OCI-LY7 (cell line): ENCODE data around the gene UTP18. TPM values are rescaled to one million over a fixed set of nuclear protein-coding genes. Genes with fewer than 3 reads are reported as not detected.
A peak's percentile ranks its signal among the peaks of the same experiment; 100 is the strongest.
"Not testable (repeated sequence)": the region's sequence is repeated elsewhere in the genome, so short reads cannot be mapped to it uniquely, and the experiment has no call there.

Experiments used
- BruUV-seq: library from RNA; stranded (reverse); fragments of 400-500 nt; replicated peaks from 2 replicates; lab custom pipeline; 2021; lab: Mats Ljungman, UMichigan
- CTCF ChIA-PET: fragments of 300-600 bp; sonication (Branson Sonifier 250); formaldehyde crosslinking; loops from one replicate; lab custom pipeline; 2022; ENCODE audit warnings: antibody characterized with exemption; ENCODE audit not compliant: unreplicated experiment; lab: Charles Lee
- POLR2A ChIA-PET: fragments of 300-600 bp; sonication (Branson Sonifier 250); formaldehyde crosslinking; loops from one replicate; lab custom pipeline; 2022; ENCODE audit warnings: antibody characterized with exemption; lab: Charles Lee
- DNase-seq: peaks from one replicate; pipeline ENCODE4 v3.0.0-alpha.2; 2015; ENCODE audit warnings: low spot score
- H2AFZ ChIP-seq: fragments of 200-600 bp; sonication (generic), shearing (Covaris generic); 2 replicates; pipeline ENCODE4 v1.6.1; 2014; ENCODE audit warnings: mild to moderate bottlenecking, antibody characterized with exemption, low read length, moderate library complexity
- H3K27ac ChIP-seq: fragments of 200-600 bp; sonication (generic); 2 replicates; pipeline ENCODE4 v1.5.1; 2014; ENCODE audit warnings: mixed run types, low read depth, mild to moderate bottlenecking, moderate library complexity, low read length, inconsistent platforms; ENCODE audit not compliant: poor library complexity, severe bottlenecking
- H3K36me3 ChIP-seq: fragments of 200-600 bp; sonication (generic); 2 replicates; pipeline ENCODE4 v1.6.1; 2014; ENCODE audit warnings: mild to moderate bottlenecking, antibody characterized with exemption, low read length, moderate library complexity, mixed read lengths; ENCODE audit not compliant: insufficient read depth
- H3K4me1 ChIP-seq: fragments of 200-600 bp; sonication (generic); 2 replicates; pipeline ENCODE4 v1.5.1; 2014; ENCODE audit warnings: mild to moderate bottlenecking, low read length; ENCODE audit not compliant: insufficient read depth, poor library complexity, severe bottlenecking
- H3K4me2 ChIP-seq: fragments of 200-600 bp; sonication (generic); 2 replicates; pipeline ENCODE4 v1.6.1; 2014; ENCODE audit warnings: mild to moderate bottlenecking, low read length
- H3K4me3 ChIP-seq: fragments of 200-600 bp; sonication (generic); 2 replicates; pipeline ENCODE4 v1.5.1; 2014; ENCODE audit warnings: mild to moderate bottlenecking, low read depth, low read length; ENCODE audit not compliant: poor library complexity, severe bottlenecking
- H3K79me2 ChIP-seq: fragments of 200-600 bp; sonication (generic); 2 replicates; pipeline ENCODE4 v1.6.1; 2016; ENCODE audit warnings: low read depth, mild to moderate bottlenecking, low read length, moderate library complexity, mixed read lengths; ENCODE audit not compliant: insufficient read depth
- H3K9me2 ChIP-seq: fragments of 200-600 bp; sonication (generic); 2 replicates; pipeline ENCODE4 v1.6.1; 2016; ENCODE audit warnings: mild to moderate bottlenecking, low read length, mixed read lengths; ENCODE audit not compliant: insufficient read depth
- H3K9me3 ChIP-seq: fragments of 200-600 bp; sonication (generic); 2 replicates; pipeline ENCODE4 v1.6.1; 2014; ENCODE audit warnings: mild to moderate bottlenecking, mixed run types, low read length, mixed read lengths
- H4K20me1 ChIP-seq: fragments of 200-600 bp; sonication (generic); 2 replicates; pipeline ENCODE4 v1.6.1; 2014; ENCODE audit warnings: mild to moderate bottlenecking, antibody characterized with exemption, low read length, moderate library complexity, mixed read lengths; ENCODE audit not compliant: insufficient read depth
- CTCF ChIP-seq: fragments of 200-600 bp; sonication (generic); conservative IDR thresholded peaks from 2 replicates; pipeline ENCODE4 v1.5.1; 2014; ENCODE audit warnings: mild to moderate bottlenecking, antibody characterized with exemption, low read length, moderate library complexity, mixed read lengths
- EZH2phosphoT487 ChIP-seq: fragments of 200-600 bp; sonication (generic); IDR thresholded peaks from 2 replicates; pipeline ENCODE4 v1.6.1; 2018; ENCODE audit warnings: low read depth, borderline replicate concordance, mild to moderate bottlenecking, mixed run types, antibody characterized with exemption, low read length, moderate library complexity, mixed read lengths
- intact Hi-C: fragments of 100-400 bp; cut with micrococcal nuclease; formaldehyde crosslinking; loops from one replicate; pipeline ENCODE4 v1.10.0; 2022; ENCODE audit not compliant: unreplicated experiment
- total RNA-seq, 2 experiments: library from RNA; depleted of rRNA in 1 of 2; stranded (reverse); fragments of >200 nt in 1 of 2; shearing (Covaris generic) in 1 of 2; gene quantifications; 2 replicates each; pipeline ENCODE4 v1.2.3, GENCODE V29; 2014 to 2022

Gene UTP18
- total RNA-seq, 2 experiments from 2014 or later, result 58.1 to 68.3 TPM

DNA sequence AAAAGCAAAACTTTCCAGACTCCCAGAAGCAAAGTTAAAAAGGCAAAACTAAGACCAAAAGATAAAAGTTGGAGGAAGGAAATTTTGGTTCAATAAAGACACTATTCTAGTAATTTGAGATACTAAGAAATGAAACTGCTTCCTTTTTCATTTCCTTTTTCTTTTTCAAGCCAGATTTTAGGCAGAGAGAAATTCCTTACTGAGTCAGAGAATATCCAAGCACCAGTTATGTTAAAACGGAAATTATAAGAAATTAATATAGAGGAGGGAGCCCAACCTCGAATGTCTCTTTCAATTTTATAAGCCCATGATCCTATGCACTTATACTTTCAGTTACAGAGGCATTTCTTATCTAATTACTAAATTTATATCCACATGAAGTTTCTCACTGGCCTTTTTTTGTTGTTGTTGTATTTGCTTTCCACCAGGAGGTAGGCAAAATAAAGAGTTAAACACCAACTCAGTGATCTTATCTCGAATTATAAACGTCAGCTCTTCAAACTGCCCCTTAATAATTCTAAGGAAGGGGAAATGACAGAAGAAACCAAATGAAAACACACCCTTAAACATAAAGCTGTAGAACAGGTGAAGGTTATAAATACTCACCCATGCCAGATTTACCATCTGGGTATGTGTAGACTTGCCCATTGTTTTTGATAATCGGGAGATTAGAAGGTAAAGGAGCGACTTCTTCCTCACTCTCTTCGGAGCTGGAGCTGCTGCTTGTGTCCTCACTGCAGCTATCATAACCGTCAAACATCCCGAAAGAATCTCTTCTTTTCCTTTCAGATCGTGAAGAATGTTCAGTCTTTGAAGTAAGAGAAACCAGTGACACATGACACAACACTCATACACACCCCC is 35.7 kb upstream of the UTP18 start:
- no TSS peak for BruUV-seq
- H3K4me1 ChIP-seq, result peaks cover 54% of the 10 kb centered on the region
- H3K4me2 ChIP-seq, result peak overlapping the region; percentile 57
- TF ChIP-seq CTCF (no peak), EZH2phosphoT487 (no peak)
- peaks cover 52% of the 10 kb centered on the region for H3K36me3 ChIP-seq
- intact Hi-C loops, result no loop called here
- DNase-seq, result peak; percentile 30
- H3K9me2 ChIP-seq, result no peaks in the 10 kb centered on the region
- peaks cover 6% of the 10 kb centered on the region; the same call in 1 of the 2 replicates for H4K20me1 ChIP-seq
- peak overlapping the region; percentile 67 for H3K27ac ChIP-seq
- peak overlapping the region; percentile 44 for H3K4me3 ChIP-seq
- H3K79me2 ChIP-seq, result peaks cover 52% of the 10 kb centered on the region
- no peak overlapping the region for H2AFZ ChIP-seq
- ChIA-PET POLR2A (interaction anchor here (0.6 to 1.3 kb wide), 3 partner anchors 9 to 28 kb away, joined by 3 to 4 read pairs (median 3); no protein-coding TSS in a partner anchor), CTCF (no interaction called here)
- no peaks in the 10 kb centered on the region for H3K9me3 ChIP-seq

DNA sequence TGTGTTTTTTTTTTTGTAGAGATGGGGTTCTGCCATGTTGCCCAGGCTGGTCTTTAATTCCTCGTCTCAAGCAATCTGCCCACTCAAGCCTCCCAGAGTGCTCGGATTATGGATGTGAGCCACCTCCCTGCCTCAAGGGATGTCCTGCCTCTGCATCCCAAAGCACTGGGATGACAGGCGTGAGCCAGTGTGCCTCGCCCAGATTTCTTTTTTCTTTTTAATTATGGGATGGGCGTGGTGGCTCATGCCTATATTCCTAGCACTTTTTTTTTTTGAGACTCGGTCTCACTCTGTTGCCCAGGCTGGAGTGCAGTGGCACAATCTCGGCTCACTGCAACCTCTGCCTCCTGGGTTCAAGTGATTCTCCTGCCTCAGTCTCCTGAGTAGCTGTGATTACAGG is 34.8 kb upstream of the UTP18 start:
- H3K79me2 ChIP-seq, result peaks cover 59% of the 10 kb centered on the region
- H3K4me3 ChIP-seq, result peak overlapping the region; percentile 44
- BruUV-seq, H3K9me2 ChIP-seq, H3K9me3 ChIP-seq, DNase-seq, H2AFZ ChIP-seq, CTCF ChIA-PET, H4K20me1 ChIP-seq, intact Hi-C loops: not testable (repeated sequence)
- H3K36me3 ChIP-seq, result peaks cover 43% of the 10 kb centered on the region
- peak overlapping the region; percentile 67 for H3K27ac ChIP-seq
- H3K4me1 ChIP-seq, result peaks cover 63% of the 10 kb centered on the region
- POLR2A ChIA-PET, result interaction anchor here (0.7 to 1.3 kb wide), 2 partner anchors 8 to 27 kb away, joined by 3 to 4 read pairs; no protein-coding TSS in a partner anchor
- peak overlapping the region; percentile 57 for H3K4me2 ChIP-seq

GRCh38 chr17:51228161-51228560 is 32.2 kb upstream of the UTP18 start:
- Histone ChIP-seq H3K4me2 (peak overlapping the region; percentile 45), H2AFZ (no peak overlapping the region), H3K9me2 (no peaks in the 10 kb centered on the region), H3K4me3 (peak overlapping the region; percentile 13), H4K20me1 (peaks cover 6% of the 10 kb centered on the region; the same call in 1 of the 2 replicates), H3K79me2 (peaks cover 85% of the 10 kb centered on the region), H3K9me3 (no peaks in the 10 kb centered on the region), H3K36me3 (peaks cover 22% of the 10 kb centered on the region), H3K27ac (peak overlapping the region; percentile 88), H3K4me1 (peaks cover 89% of the 10 kb centered on the region)
- no peak for DNase-seq
- TF ChIP-seq EZH2phosphoT487 (no peak), CTCF (no peak)
- ChIA-PET CTCF (no interaction called here), POLR2A (interaction anchor here (0.7 to 5.0 kb wide), 5 partner anchors 11 to 59 kb away, joined by 3 to 24 read pairs (median 10); no protein-coding TSS in a partner anchor)
- intact Hi-C loops, result no loop called here
- BruUV-seq, result no TSS peak
